H1 (cell line): ENCODE data around the gene KIAA0930.

Experiments used
- EGR1 ChIP-seq: IDR thresholded peaks from 2 replicates; pipeline ENCODE4 v1.6.1; 2011; ENCODE audit warnings: low read depth, low read length, borderline replicate concordance
- HDAC2 ChIP-seq, 2 experiments: fragments of 300-600 bp in 1 of 2; sonication (generic) in 1 of 2; IDR thresholded peaks; 2 replicates each; pipeline ENCODE4 v1.6.1; 2011 to 2012; ENCODE audit warnings: low read depth in 2 of 2, low read length in 2 of 2, mild to moderate bottlenecking in 2 of 2, moderate library complexity in 2 of 2, borderline replicate concordance in 1 of 2, inconsistent platforms in 1 of 2
- JUN ChIP-seq: IDR thresholded peaks from 2 replicates; pipeline ENCODE4 v1.6.1; 2011; ENCODE audit warnings: low read depth, mild to moderate bottlenecking, improper control_type of control experiment, low read length
- NRF1 ChIP-seq: IDR thresholded peaks from 2 replicates; pipeline ENCODE4 v1.6.1; 2011; ENCODE audit warnings: mild to moderate bottlenecking, low read depth, low read length, improper control_type of control experiment
- POLR2A ChIP-seq, 2 experiments: IDR thresholded peaks; 1 replicate in 1 of 2; 2 replicates in 1 of 2; pipeline ENCODE4 v1.6.1; 2011; ENCODE audit warnings: low read depth in 2 of 2, low read length in 2 of 2, mild to moderate bottlenecking in 2 of 2; ENCODE audit errors: control extremely low read depth in 1 of 2
- POLR2AphosphoS5 ChIP-seq: IDR thresholded peaks from 2 replicates; pipeline ENCODE4 v1.6.1; 2011; ENCODE audit warnings: low read depth, low read length
- POU5F1 ChIP-seq: IDR thresholded peaks from 2 replicates; pipeline ENCODE4 v1.6.1; 2011; ENCODE audit warnings: low read depth, mild to moderate bottlenecking, low read length, moderate library complexity
- RAD21 ChIP-seq, 2 experiments: IDR thresholded peaks in 1 of 2; conservative IDR thresholded peaks in 1 of 2; 2 replicates each; pipeline ENCODE4 v1.6.1; 2011; ENCODE audit warnings: low read depth in 2 of 2, low read length in 2 of 2, improper control_type of control experiment in 1 of 2, inconsistent platforms in 1 of 2, mild to moderate bottlenecking in 1 of 2, moderate library complexity in 1 of 2
- RBBP5 ChIP-seq: IDR thresholded peaks from 2 replicates; pipeline ENCODE4 v1.7.1; 2012; ENCODE audit warnings: low read depth, mild to moderate bottlenecking, inconsistent platforms, low read length, moderate library complexity, borderline replicate concordance
- RFX5 ChIP-seq: IDR thresholded peaks from 2 replicates; pipeline ENCODE4 v1.6.1; 2011; ENCODE audit warnings: low read depth, low read length, improper control_type of control experiment, borderline replicate concordance
- TAF1 ChIP-seq: IDR thresholded peaks from 2 replicates; pipeline ENCODE4 v1.6.1; 2011; ENCODE audit warnings: mild to moderate bottlenecking, low read depth, low read length
- TF ChIP-seq, protein P1 (sequence below), 3 experiments: IDR thresholded peaks; 1 replicate in 2 of 3; 2 replicates in 1 of 3; pipeline versions ENCODE4 v1.5.1 to v1.6.1; 2011; ENCODE audit warnings: low read length in 3 of 3, mild to moderate bottlenecking in 3 of 3, inconsistent platforms in 2 of 3, low read depth in 1 of 3, moderate library complexity in 1 of 3; ENCODE audit not compliant: insufficient read depth in 1 of 3; ENCODE audit errors: control extremely low read depth in 1 of 3
- TF ChIP-seq, protein P2 (sequence below): IDR thresholded peaks from 2 replicates; pipeline ENCODE4 v1.6.1; 2011; ENCODE audit warnings: low read length, improper control_type of control experiment

GRCh38 chr22:45210991-45211390 is 29.7 kb downstream of the KIAA0930 start:
- TF ChIP-seq, protein P1, sequence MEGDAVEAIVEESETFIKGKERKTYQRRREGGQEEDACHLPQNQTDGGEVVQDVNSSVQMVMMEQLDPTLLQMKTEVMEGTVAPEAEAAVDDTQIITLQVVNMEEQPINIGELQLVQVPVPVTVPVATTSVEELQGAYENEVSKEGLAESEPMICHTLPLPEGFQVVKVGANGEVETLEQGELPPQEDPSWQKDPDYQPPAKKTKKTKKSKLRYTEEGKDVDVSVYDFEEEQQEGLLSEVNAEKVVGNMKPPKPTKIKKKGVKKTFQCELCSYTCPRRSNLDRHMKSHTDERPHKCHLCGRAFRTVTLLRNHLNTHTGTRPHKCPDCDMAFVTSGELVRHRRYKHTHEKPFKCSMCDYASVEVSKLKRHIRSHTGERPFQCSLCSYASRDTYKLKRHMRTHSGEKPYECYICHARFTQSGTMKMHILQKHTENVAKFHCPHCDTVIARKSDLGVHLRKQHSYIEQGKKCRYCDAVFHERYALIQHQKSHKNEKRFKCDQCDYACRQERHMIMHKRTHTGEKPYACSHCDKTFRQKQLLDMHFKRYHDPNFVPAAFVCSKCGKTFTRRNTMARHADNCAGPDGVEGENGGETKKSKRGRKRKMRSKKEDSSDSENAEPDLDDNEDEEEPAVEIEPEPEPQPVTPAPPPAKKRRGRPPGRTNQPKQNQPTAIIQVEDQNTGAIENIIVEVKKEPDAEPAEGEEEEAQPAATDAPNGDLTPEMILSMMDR (IDR thresholded peaks at IDR 0.05; ENCODE audit: control extremely low read depth in 1 of 3, insufficient read depth in 1 of 3, low read depth in 1 of 3, low read length in 3 of 3) = no peak
- TF ChIP-seq NRF1 (no peak), JUN (no peak), RBBP5 (no peak), HDAC2 (IDR thresholded peaks at IDR 0.05; ENCODE audit: borderline replicate concordance in 1 of 2, low read depth in 2 of 2, low read length in 2 of 2) (no peak), EGR1 (no peak), RFX5 (no peak), RAD21 (IDR thresholded peaks at IDR 0.05 in 1 of 2, conservative IDR thresholded peaks at IDR 0.05 in 1 of 2; ENCODE audit: low read depth in 2 of 2, low read length in 2 of 2) (no peak), POLR2AphosphoS5 (no peak), POU5F1 (no peak), TAF1 (no peak), POLR2A (IDR thresholded peaks at IDR 0.05; ENCODE audit: control extremely low read depth in 1 of 2, low read depth in 2 of 2, low read length in 2 of 2) (no peak)
- TF ChIP-seq, protein P2, sequence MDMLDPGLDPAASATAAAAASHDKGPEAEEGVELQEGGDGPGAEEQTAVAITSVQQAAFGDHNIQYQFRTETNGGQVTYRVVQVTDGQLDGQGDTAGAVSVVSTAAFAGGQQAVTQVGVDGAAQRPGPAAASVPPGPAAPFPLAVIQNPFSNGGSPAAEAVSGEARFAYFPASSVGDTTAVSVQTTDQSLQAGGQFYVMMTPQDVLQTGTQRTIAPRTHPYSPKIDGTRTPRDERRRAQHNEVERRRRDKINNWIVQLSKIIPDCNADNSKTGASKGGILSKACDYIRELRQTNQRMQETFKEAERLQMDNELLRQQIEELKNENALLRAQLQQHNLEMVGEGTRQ = no peak
